ENCODE data around the gene FAM81A.

Gene FAM81A

DNA sequence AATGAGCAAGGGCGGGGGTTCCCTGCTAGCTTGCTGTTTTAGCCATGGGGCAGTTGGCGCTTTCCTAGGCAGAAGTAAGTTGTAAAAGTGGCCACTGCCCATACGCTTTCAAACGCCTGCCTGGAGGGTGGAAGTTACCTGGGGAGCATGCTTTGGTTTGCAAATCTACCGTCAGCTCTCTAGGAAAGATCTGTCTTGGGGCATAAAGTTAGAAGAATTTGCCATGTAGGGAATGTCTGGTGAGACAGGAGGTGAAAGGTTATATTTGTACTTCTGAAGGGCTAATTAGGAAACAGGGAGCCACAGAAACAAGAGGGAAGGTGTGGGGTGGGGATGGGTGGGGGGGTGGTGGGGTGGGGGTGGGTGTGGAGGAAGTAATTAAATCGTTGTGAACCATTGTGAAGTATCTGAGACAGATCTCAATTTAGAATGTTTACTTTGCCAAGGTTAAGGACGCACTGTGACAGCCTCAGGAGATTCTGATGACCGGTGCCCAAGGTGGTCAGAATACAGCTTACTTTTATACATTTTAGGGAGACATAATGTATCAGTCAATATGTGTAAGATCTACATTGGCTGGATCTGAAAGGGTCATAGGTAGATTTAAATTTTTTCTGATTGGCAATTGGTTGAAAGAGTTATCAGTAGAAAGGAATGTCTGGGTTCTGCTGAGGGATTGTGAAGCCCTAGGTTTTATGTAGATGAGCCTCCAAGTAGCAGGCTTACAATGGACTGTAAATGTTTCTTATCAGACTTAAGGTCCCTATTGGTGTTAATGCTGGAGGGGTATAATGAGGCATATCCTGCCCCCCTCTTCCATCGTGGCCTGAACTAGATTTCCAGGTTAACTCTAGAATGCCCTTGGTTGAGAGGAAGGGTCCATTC, 111.6 kb downstream of the FAM81A start:
- DNase-seq (ENCODE audit: low read depth) = no peak
- H3K4me3 ChIP-seq (ENCODE audit: low read depth, low read length) = no peak overlapping the region
- TF ChIP-seq, protein P1, sequence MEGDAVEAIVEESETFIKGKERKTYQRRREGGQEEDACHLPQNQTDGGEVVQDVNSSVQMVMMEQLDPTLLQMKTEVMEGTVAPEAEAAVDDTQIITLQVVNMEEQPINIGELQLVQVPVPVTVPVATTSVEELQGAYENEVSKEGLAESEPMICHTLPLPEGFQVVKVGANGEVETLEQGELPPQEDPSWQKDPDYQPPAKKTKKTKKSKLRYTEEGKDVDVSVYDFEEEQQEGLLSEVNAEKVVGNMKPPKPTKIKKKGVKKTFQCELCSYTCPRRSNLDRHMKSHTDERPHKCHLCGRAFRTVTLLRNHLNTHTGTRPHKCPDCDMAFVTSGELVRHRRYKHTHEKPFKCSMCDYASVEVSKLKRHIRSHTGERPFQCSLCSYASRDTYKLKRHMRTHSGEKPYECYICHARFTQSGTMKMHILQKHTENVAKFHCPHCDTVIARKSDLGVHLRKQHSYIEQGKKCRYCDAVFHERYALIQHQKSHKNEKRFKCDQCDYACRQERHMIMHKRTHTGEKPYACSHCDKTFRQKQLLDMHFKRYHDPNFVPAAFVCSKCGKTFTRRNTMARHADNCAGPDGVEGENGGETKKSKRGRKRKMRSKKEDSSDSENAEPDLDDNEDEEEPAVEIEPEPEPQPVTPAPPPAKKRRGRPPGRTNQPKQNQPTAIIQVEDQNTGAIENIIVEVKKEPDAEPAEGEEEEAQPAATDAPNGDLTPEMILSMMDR (IDR thresholded peaks at IDR 0.05; ENCODE audit: control insufficient read depth, extremely low read depth, insufficient read depth) = no peak

DNA sequence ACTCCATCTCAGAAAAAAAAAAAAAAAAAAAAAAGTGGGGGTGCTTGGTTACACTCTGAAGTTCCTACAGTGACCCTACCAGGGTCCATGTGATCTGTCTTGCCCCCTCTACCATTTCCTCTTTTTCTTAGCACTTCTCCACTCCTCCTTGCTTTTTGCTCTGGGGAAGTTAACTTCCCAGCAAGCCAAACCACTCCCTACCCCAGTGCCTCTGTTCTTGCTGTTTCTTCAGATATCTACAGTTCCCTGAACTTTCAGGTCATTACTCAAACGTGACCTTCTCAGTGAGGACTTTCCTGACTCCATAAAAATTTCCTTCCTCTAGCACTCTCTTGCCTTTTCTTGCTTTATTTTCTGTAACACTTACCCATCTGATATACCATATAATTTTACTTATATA, 112.5 kb downstream of the FAM81A start:
- TF ChIP-seq, protein P1 (IDR thresholded peaks at IDR 0.05; ENCODE audit: control insufficient read depth, extremely low read depth, insufficient read depth) = no peak
- no peak for DNase-seq (ENCODE audit: low read depth)
- H3K4me3 ChIP-seq (ENCODE audit: low read depth, low read length) = no peak overlapping the region

- TF ChIP-seq, protein P1 (IDR thresholded peaks at IDR 0.05; ENCODE audit: control insufficient read depth, extremely low read depth, insufficient read depth) = no peak
- DNase-seq (ENCODE audit: low read depth) = peak; percentile 11
Observed at GRCh38 chr15:59550956-59551355, 113.0 kb downstream of the FAM81A start.

GRCh38 chr15:59553879-59554735, 116.1 kb downstream of the FAM81A start:
- peak; percentile 64 for DNase-seq (ENCODE audit: low read depth)
- TF ChIP-seq, protein P1 (IDR thresholded peaks at IDR 0.05; ENCODE audit: control insufficient read depth, extremely low read depth, insufficient read depth) = no peak
- no peak overlapping the region for H3K4me3 ChIP-seq (ENCODE audit: low read depth, low read length)

More at GRCh38 chr15:59550956-59551355, 113.0 kb downstream of the FAM81A start:
- H3K4me3 ChIP-seq (ENCODE audit: low read depth, low read length) = no peak overlapping the region

GRCh38 chr15:59555696-59556095, 117.7 kb downstream of the FAM81A start:
- DNase-seq (ENCODE audit: low read depth) = no peak
- no peak overlapping the region for H3K4me3 ChIP-seq (ENCODE audit: low read depth, low read length)
- TF ChIP-seq, protein P1 (IDR thresholded peaks at IDR 0.05; ENCODE audit: control insufficient read depth, extremely low read depth, insufficient read depth) = no peak

DNA sequence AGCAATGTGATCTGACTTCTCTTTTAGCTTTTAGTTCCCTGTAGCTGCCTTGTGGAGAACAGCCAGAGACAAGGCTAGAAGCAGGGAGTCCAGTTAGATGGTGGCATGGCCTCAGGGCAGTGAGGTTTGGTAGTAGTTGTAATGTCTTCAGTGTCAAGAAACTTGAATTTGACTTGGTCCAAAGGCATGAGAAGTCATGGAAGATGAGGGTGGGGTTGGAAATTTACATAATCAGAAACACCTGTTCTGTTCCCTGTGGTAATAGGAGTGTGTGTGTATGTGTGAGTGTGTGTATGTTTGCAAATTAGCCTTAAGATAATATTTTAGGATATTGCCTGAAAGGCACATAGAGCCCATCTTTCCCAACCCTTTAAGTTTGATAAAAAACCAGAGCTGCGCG, 118.4 kb downstream of the FAM81A start:
- TF ChIP-seq, protein P1 (IDR thresholded peaks at IDR 0.05; ENCODE audit: control insufficient read depth, extremely low read depth, insufficient read depth) = no peak

More for the DNA sequence above, 118.4 kb downstream of the FAM81A start:
- no peak for DNase-seq (ENCODE audit: low read depth)
- H3K4me3 ChIP-seq (ENCODE audit: low read depth, low read length) = no peak overlapping the region

Measured in LNCaP clone FGC (cell line).